Measurements from ENCODE around the gene WSB2.
A peak's percentile ranks its signal among the peaks of the same experiment; 100 is the strongest.

WSB2 gene

DNA sequence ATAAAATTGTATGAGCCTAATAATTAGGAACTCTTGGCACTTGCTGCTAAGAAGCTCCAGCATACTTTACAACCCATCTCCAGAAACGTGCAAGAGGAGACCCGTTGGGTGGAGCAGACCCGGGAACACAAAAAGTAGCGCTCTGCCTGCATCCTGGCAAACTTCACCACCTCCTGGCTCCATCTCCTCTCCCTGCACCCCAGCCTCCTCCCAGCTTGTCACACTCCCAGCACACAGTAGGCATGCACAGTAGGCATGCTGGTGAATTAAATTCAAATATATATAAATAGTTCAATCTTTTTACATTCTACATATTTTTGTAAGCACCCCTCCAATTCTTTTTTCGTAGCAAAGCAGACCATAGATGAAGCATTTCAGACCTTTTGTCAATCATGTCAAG lies 41.6 kb upstream of the WSB2 start:
- no peak for TF ChIP-seq CTCF (IDR thresholded peaks at IDR 0.05; ENCODE audit: low read depth, low read length)
- peak overlapping the region; percentile 76 for H3K4me3 ChIP-seq (ENCODE audit: low read depth, low read length)

DNA sequence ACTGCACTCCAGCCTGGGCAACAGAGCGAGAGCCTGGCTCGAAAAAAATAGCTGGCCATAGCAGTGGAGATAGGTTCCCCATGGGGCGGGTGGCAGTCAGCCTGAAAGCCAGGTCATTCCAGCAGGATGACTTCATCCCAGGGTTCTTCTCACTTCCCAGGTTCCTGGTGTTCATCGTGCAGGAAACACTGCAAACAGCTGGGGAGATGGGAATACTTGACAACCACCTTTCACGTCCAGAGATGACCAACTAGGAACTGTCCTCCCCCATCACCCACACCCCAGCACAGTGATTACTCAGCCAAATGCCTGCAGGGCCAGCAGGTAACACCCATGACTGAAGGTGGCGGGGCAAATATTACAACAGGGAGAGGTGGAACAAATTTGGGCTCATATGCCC lies 41.1 kb upstream of the WSB2 start:
- H3K4me3 ChIP-seq (ENCODE audit: low read depth, low read length), result no peak overlapping the region
- TF ChIP-seq CTCF (IDR thresholded peaks at IDR 0.05; ENCODE audit: low read depth, low read length), result no peak

- no peak for TF ChIP-seq CTCF (IDR thresholded peaks at IDR 0.05; ENCODE audit: low read depth, low read length)
- no peak overlapping the region for H3K4me3 ChIP-seq (ENCODE audit: low read depth, low read length)
These were observed 40.1 kb upstream of the WSB2 start for GRCh38 chr12:118101051-118101450.

GRCh38 chr12:118098911-118099671 lies 38.1 kb upstream of the WSB2 start:
- H3K4me3 ChIP-seq (ENCODE audit: low read depth, low read length), result no peak overlapping the region
- TF ChIP-seq CTCF (IDR thresholded peaks at IDR 0.05; ENCODE audit: low read depth, low read length), result no peak

DNA sequence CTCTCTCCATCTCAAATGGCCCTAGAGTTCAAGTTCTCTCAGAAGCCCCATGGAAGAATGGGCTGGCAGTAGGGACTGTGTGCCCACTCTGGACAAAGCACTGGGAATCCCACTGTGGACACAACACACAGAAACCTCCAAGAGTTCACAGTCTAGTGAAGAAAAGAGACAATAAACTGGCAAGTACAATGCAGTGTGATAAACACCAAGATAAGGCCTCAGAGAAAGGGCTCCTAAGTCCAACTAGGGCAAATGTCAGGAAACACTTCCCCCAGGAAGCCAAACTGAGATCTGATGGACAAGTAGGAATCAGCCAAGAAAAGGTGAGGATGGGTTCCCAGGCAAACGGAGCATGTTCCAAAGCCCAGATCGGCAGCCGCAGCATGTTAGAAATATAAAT lies 37.4 kb upstream of the WSB2 start:
- no peak for TF ChIP-seq CTCF (IDR thresholded peaks at IDR 0.05; ENCODE audit: low read depth, low read length)
- no peak overlapping the region for H3K4me3 ChIP-seq (ENCODE audit: low read depth, low read length)

- H3K4me3 ChIP-seq (ENCODE audit: low read depth, low read length), result no peak overlapping the region
- TF ChIP-seq CTCF (IDR thresholded peaks at IDR 0.05; ENCODE audit: low read depth, low read length), result no peak
These were observed 33.1 kb upstream of the WSB2 start for GRCh38 chr12:118094039-118094438.

- no peak for TF ChIP-seq CTCF (IDR thresholded peaks at IDR 0.05; ENCODE audit: low read depth, low read length)
These were observed 28.8 kb upstream of the WSB2 start for GRCh38 chr12:118089782-118090181.

More at GRCh38 chr12:118089782-118090181, 28.8 kb upstream of the WSB2 start:
- no peak overlapping the region for H3K4me3 ChIP-seq (ENCODE audit: low read depth, low read length)
